ENCODE data around the gene TPST2.
A peak's percentile ranks its signal among the peaks of the same experiment; 100 is the strongest.

The TPST2 gene

GRCh38 chr22:26580240-26580962, 9.5 kb downstream of the TPST2 start:
- no peak for DNase-seq (ENCODE audit: low read depth in 2 of 2)

DNA sequence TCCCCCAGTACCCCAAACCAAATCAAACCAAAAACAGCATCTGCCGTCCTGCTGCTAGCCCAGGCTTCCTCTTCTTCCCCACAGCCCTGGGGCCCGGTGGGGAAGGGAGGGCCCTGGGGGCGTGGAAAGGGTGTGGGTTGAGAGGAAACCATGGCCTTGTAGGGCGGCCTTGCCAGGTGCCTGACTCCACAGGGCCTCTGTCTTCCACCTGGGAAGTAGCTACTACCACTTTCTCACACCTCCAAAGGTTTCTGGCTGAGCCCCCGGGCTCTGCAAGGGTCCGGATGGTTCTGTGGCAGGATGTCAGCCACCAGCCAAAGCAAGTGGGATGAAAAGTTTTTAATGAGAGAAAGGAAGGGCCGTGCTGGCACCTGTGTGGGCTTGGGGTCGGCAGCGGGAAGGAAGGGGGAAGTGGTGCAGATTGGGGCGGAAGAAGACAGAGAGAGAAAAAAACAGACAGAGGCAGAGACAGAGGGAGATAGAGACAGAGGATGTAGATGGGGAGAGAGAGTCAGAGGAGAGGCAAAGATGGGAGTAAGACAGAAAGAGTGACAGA, 10.5 kb downstream of the TPST2 start:
- peak in 1 of 2 donors; percentile 42 for DNase-seq (ENCODE audit: low read depth in 2 of 2)

- no peak for DNase-seq (ENCODE audit: low read depth in 2 of 2)
Measured at GRCh38 chr22:26577081-26577480, 12.9 kb downstream of the TPST2 start.

- no peak for DNase-seq (ENCODE audit: low read depth in 2 of 2)
Measured at GRCh38 chr22:26576026-26576680, 13.8 kb downstream of the TPST2 start.

GRCh38 chr22:26574001-26574723, 15.8 kb downstream of the TPST2 start:
- no peak for DNase-seq (ENCODE audit: low read depth in 2 of 2)

- DNase-seq (ENCODE audit: low read depth in 2 of 2), result no peak
Measured at GRCh38 chr22:26573026-26573662, 16.8 kb downstream of the TPST2 start.

DNA sequence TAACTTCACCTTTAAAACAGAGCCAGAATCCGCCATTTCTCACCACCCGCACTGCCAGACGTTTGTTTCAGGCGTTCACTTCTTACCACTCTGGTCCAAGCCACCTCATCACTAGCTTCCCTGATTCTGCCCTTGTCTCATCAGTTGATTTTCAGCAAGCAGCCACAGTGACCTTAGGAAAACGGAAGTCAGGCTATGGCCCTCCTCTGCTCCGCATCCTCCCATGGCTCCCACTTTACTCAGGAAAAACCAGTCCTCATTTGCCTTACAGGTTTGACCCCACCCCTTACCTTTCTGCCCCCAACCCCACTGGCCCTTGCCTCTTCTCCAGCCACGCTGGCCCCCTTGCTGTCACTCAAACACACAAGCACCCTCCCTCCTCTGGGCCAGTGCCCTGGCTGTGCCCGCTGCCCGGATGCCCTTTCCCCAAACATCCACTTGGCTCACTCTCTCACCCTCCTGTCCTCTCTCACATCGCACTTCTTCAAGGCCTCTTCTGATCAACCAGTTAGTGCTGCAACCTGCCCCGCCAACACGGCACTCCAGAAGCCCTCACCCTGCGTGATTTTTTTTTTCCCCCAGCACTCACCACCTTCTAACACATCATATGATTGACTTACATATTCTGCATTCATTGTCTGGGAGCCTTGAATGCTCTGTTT, 18.9 kb downstream of the TPST2 start:
- DNase-seq (ENCODE audit: low read depth in 2 of 2), result no peak

DNA sequence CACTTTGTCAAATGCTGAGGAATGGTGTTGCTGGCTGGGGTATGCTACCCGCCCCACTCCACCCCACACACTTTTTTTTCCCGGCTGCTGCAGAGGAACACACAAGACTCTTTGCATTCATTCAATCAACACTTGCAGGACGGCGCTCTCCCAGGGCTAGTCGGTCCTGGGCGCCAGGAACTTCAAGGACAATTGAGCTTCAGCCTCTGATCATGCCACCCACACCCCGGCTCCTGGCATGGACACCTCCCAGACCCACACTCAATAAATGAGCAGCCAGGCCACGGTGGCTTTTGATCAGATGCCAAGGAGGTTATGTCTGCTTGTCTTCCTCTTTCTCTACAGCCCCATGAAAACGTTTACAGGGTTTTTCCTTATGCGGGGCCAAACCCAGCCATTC, 19.8 kb downstream of the TPST2 start:
- DNase-seq (ENCODE audit: low read depth in 2 of 2), result no peak

DNA sequence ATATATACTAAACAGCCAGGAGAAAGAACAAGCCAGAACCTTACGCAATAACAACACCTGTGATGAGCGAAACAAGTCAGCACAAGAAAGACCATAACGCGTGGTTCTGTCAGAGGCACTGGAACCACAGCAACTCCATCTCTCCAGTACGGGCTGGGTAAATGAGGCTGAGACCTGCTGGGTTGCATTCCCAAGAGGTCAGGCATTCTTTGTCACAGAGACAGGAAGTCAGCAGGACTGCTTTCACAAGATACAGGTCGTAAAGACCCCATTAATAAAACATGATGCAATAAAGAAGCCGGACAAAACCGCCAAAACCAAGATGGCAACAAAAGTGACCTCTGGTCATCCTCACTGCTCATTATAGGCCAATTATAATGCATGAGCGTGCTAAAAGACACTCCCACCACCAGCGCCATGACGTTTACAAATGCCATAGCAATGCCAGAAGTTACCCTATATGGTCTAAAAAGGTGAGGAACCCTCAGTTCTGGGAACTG, 21.7 kb downstream of the TPST2 start:
- no peak for DNase-seq (ENCODE audit: low read depth in 2 of 2)

DNA sequence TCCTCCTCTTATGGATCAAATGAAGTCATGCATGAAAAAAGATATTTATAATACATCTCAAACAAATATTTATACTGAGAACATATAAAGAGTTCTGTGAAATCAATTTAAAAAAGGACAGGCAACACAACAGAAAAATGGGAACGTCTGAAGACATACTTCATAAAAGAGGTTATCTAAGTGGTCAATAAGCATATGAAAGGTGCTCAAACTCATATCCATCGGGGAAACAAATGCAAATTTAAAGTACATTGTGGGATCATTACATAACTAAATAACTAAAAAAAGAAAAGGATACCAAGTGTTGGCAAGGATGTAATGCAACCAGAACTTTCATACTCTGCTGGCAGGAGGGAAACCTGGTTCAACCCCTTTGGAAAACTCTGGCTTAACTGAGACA, 22.3 kb downstream of the TPST2 start:
- no peak for DNase-seq (ENCODE audit: low read depth in 2 of 2)

DNA sequence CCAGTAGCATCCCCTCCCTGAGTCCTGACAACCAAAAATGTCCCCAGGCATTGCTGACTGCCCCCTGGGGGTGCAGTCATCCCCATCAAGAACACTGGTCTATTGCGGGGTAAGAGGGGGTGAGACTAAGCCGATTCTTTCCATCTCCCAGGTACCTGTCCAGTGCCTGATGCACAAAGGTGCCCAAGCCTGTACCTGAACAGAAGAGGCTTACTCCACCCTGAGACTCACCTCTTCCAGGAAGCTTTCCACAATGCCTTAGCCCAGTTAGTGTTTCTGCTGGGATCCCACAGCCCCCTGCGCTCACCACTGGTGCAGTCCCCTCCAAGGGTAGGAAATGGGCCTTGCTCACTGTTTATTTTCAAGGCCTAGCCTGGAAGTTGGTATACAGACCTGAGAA, 22.9 kb downstream of the TPST2 start:
- DNase-seq (ENCODE audit: low read depth in 2 of 2), result no peak

GRCh38 chr22:26565889-26566288, 24.0 kb downstream of the TPST2 start:
- DNase-seq (ENCODE audit: low read depth in 2 of 2), result no peak

GRCh38 chr22:26565181-26565580, 24.8 kb downstream of the TPST2 start:
- DNase-seq (ENCODE audit: low read depth in 2 of 2), result no peak

- no peak for DNase-seq (ENCODE audit: low read depth in 2 of 2)
Measured at GRCh38 chr22:26564672-26565071, 25.3 kb downstream of the TPST2 start.

DNA sequence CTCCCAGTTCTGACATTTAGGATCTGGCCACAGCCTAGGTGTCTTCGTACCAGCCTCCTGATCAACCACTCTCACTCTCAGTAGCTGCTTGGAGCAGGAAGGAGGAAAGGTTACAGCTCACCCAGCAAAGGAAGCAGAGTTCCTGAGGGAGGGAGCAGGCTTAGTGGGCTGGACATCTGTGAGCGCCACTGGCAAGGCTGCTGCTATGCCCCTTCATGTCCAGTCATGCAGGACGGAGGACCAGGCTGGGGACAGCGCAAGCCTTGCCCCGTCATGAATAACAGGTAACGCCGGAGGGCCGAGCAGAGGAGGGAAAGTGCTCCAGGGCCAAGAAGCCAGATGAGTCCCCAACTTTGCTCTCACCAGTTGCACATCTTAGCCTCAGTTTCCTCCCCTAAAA, 25.8 kb downstream of the TPST2 start:
- DNase-seq (ENCODE audit: low read depth in 2 of 2), result no peak

DNA sequence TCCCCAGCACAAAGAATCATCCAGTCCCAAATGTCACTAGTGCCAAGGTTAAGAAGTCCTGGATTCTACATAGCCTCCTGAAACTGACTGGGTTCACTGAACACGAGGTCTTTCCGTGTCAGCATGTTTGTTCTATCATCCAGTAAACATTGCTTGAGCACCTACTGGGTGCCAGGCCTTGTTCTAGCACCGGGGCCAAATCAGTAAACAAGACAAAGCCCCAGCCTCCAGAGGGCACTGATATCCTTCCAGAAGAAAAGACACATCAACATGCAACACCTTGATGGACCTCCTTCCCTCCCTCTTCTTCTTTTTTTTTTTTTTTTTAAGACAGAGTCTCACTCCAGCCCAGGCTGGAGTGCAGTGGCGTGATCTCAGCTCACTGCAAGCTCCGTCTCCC, 26.9 kb downstream of the TPST2 start:
- no peak for DNase-seq (ENCODE audit: low read depth in 2 of 2)

GRCh38 chr22:26561756-26562417, 28.0 kb downstream of the TPST2 start:
- no peak for DNase-seq (ENCODE audit: low read depth in 2 of 2)

DNA sequence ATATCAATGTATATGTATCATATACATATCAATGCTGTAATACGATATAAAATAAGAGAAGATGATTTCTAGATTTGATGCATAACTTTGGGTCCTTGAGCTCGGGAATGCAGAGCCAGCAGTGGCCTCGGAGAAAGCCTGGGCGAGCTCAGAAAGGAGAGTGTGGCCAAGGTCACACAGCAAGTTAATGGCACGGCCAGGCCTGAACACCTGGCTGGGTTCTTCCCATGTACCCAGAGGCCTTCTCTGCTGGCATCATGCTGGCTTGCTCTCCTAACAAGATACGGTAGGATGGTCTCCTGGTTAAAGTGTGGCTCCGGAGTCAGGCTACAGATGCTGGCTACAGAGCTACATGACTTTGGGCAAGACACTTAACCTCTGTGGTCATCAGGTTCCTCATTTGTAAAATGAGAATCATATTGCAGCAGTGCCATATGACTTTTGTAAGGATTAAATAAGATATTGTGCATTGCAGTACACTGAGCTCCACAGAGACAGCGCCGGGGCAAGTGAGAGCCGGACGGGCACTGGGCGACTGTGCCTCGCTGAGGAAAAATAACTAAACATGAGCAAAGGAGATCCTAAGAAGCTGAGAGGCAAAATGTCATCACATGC, 29.9 kb downstream of the TPST2 start:
- no peak for DNase-seq (ENCODE audit: low read depth in 2 of 2)

DNA sequence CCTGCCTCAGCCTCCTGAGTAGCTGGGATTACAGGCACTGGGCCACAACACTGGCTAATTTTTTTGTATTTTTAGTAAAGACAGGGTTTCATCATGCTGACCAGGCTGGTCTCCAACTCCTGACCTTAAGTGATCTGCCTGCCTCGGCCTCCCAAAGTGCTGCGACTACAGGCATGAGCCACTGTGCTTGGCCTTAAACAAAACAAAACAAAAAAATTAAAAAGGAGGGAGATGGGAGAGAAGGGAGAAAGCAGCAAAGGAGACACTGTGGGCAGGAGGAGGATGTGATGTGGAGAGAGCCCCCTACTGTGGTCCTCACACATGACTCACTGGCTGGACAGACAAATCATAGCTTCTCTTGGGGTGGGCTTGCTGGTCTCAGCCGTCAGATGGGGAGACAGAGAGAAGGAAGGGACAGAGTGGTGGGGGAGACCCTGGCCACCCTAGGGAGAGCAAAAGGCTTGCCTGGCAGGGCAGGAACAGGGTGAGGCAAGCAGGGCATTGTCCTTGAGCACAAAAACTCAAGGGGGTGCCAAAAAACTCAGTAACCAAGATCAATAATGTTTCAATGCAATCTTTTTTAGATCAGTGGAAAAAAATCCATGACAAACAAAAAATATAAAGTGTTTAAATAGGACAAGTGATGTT, 31.6 kb downstream of the TPST2 start:
- no peak for DNase-seq (ENCODE audit: low read depth in 2 of 2)

GRCh38 chr22:26556904-26557303, 33.0 kb downstream of the TPST2 start:
- no peak for DNase-seq (ENCODE audit: low read depth in 2 of 2)

Data from stimulated activated CD8-positive, alpha-beta memory T cell treated with anti-CD3 and anti-CD28 coated beads, Interleukin-15, amount 100 ng/mL, for 48 hours (primary cell).